ENCODE data around the gene UGCG. TPM values are rescaled to one million over a fixed set of nuclear protein-coding genes. Genes with fewer than 3 reads are reported as not detected.
"Not testable (repeated sequence)": the region's sequence is repeated elsewhere in the genome, so short reads cannot be mapped to it uniquely, and the experiment has no call there.

Gene UGCG
- polyA plus RNA-seq, 4 donors: 11.6 to 68.3 (median 20.4) TPM

GRCh38 chr9:111896942-111897600, 457 bp downstream of the UGCG start:
- peaks cover 0 to 8% (median 0%) of the 10 kb centered on the region in 3 donors for H3K36me3 ChIP-seq (ENCODE audit: control insufficient read depth in 3 of 3, insufficient read depth in 2 of 3, low read depth in 1 of 3, low read length in 3 of 3)
- DNase-seq: no peak
- peaks cover 1 to 8% (median 6%) of the 10 kb centered on the region in 3 donors for H3K4me1 ChIP-seq (ENCODE audit: control insufficient read depth in 3 of 3, insufficient read depth in 2 of 3, low read depth in 1 of 3, low read length in 2 of 3)
- WGBS, 3 donors: 1 to 2% (median 1%) methylated on average over 29 to 68 of the region's 68 CpGs
- no peaks in the 10 kb centered on the region for H3K9me3 ChIP-seq (ENCODE audit: control insufficient read depth in 2 of 2, insufficient read depth in 1 of 2, low read depth in 1 of 2, low read length in 1 of 2)
- peak overlapping the region; percentile 98 to 99 (median 98) for H3K4me3 ChIP-seq (ENCODE audit: low read depth in 1 of 3, low read length in 3 of 3)
- peak overlapping the region; percentile 90 to 98 (median 97) for H3K27ac ChIP-seq (ENCODE audit: low read depth in 1 of 3, low read length in 2 of 3)
- no peaks in the 10 kb centered on the region for H3K27me3 ChIP-seq (ENCODE audit: control insufficient read depth in 3 of 3, insufficient read depth in 3 of 3, low read length in 3 of 3)
- FAIRE-seq: no peak

DNA sequence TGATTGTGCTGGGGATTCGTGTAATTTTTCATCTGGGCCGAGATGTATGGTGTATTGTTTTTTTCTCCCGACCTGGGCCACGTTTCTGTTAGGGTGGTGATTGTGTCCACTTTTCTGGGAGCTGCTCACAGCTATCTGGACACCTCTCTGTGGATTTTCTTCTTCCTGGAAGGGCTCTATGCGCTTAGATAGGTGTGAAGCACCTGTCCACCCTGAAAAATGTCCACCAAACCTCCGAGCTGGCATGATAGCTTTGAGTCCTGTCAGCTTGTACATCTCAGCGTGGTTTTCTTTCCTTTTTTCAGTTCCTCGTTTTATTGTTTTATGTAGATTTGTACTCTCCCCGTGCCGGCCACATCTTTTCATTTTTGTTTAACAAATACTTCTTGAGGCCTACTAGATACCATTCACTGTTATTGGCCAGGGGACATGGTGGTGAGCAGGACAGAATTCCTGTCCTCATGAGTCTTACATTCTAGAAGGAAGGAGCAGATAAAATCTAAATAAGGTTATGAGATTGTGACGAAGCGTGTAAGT, 1.1 kb downstream of the UGCG start:
- 1 to 6% (median 6%) methylated on average over 12 of the region's 12 CpGs for WGBS, 3 donors
- Histone ChIP-seq H3K9me3 (ENCODE audit: control insufficient read depth in 2 of 2, insufficient read depth in 1 of 2, low read depth in 1 of 2, low read length in 1 of 2) (no peaks in the 10 kb centered on the region), H3K4me1 (ENCODE audit: control insufficient read depth in 3 of 3, insufficient read depth in 2 of 3, low read depth in 1 of 3, low read length in 2 of 3) (peaks cover 1 to 12% (median 5%) of the 10 kb centered on the region in 3 donors), H3K36me3 (ENCODE audit: control insufficient read depth in 3 of 3, insufficient read depth in 2 of 3, low read depth in 1 of 3, low read length in 3 of 3) (peaks cover 0 to 8% (median 0%) of the 10 kb centered on the region in 3 donors), H3K4me3 (ENCODE audit: low read depth in 1 of 3, low read length in 3 of 3) (peak overlapping the region; percentile 98 to 99 (median 98)), H3K27ac (ENCODE audit: low read depth in 1 of 3, low read length in 2 of 3) (peak overlapping the region; percentile 90 to 98 (median 97)), H3K27me3 (ENCODE audit: control insufficient read depth in 3 of 3, insufficient read depth in 3 of 3, low read length in 3 of 3) (no peaks in the 10 kb centered on the region)
- FAIRE-seq (no peak), DNase-seq (peak; percentile 40 to 69)

DNA sequence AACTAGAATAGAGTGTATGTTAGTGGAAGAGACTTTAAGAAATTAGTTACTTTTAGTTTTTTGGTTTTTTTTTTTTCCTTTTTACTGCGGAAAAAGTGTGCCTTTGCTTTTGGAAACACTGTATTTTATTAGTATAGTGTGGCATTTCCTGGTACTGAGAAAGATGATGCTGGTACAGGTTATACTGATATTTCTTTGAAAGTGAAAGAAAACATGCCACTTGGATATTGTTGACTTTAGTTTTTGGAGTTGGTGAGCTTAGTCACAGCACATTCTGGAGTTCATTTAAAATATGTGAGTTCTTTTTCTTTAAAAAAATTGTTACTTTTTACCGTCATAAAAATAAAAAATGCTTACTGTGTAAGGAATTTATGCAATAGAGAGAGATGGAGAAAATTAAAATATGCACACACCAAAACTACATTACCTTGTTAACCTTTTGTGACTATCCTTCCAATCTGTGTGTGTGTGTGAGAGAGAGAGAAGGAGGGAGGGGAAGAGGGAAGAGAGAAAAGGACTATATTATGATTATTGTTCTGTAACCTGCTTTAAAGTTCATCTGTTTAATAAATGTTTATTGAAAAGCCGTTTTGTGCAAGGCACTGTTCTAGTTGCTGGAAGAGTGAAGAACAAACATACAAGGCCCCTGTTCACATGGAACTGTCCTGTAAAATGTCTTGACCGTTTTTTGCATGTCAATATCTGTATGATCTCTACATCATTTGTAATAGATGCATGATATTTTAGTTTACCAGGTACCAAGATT, 1.9 kb downstream of the UGCG start:
- FAIRE-seq: no peak
- peaks cover 3 to 16% (median 11%) of the 10 kb centered on the region in 3 donors for H3K4me1 ChIP-seq (ENCODE audit: control insufficient read depth in 3 of 3, insufficient read depth in 2 of 3, low read depth in 1 of 3, low read length in 2 of 3)
- peak overlapping the region in 2 of 3 donors; percentile 42 to 98 for H3K27ac ChIP-seq (ENCODE audit: low read depth in 1 of 3, low read length in 2 of 3)
- peak in 1 of 2 donors; percentile 46 for DNase-seq
- peak overlapping the region in 2 of 3 donors; percentile 98 to 99 for H3K4me3 ChIP-seq (ENCODE audit: low read depth in 1 of 3, low read length in 3 of 3)
- no peaks in the 10 kb centered on the region for H3K27me3 ChIP-seq (ENCODE audit: control insufficient read depth in 3 of 3, insufficient read depth in 3 of 3, low read length in 3 of 3)
- 11 to 20% (median 18%) methylated on average over 4 of the region's 4 CpGs for WGBS, 3 donors
- H3K9me3 ChIP-seq (ENCODE audit: control insufficient read depth in 2 of 2, insufficient read depth in 1 of 2, low read depth in 1 of 2, low read length in 1 of 2): no peaks in the 10 kb centered on the region
- H3K36me3 ChIP-seq (ENCODE audit: control insufficient read depth in 3 of 3, insufficient read depth in 2 of 3, low read depth in 1 of 3, low read length in 3 of 3): peaks cover 0 to 8% (median 0%) of the 10 kb centered on the region in 3 donors

GRCh38 chr9:111900151-111900857, 3.7 kb downstream of the UGCG start:
- WGBS, 3 donors: 68 to 71% (median 69%) methylated on average over 6 of the region's 6 CpGs
- no peak for FAIRE-seq
- no peaks in the 10 kb centered on the region for H3K9me3 ChIP-seq (ENCODE audit: control insufficient read depth in 2 of 2, insufficient read depth in 1 of 2, low read depth in 1 of 2, low read length in 1 of 2)
- H3K4me3 ChIP-seq (ENCODE audit: low read depth in 1 of 3, low read length in 3 of 3): peak overlapping the region; percentile 5 to 18 (median 16)
- H3K27me3 ChIP-seq (ENCODE audit: control insufficient read depth in 3 of 3, insufficient read depth in 3 of 3, low read length in 3 of 3): no peaks in the 10 kb centered on the region
- no peak for DNase-seq
- H3K27ac ChIP-seq (ENCODE audit: low read depth in 1 of 3, low read length in 2 of 3): peak overlapping the region in 2 of 3 donors; percentile 24 to 98
- peaks cover 10 to 22% (median 17%) of the 10 kb centered on the region in 3 donors for H3K4me1 ChIP-seq (ENCODE audit: control insufficient read depth in 3 of 3, insufficient read depth in 2 of 3, low read depth in 1 of 3, low read length in 2 of 3)
- peaks cover 0 to 8% (median 0%) of the 10 kb centered on the region in 3 donors for H3K36me3 ChIP-seq (ENCODE audit: control insufficient read depth in 3 of 3, insufficient read depth in 2 of 3, low read depth in 1 of 3, low read length in 3 of 3)

GRCh38 chr9:111900858-111901612, 4.4 kb downstream of the UGCG start:
- H3K27ac ChIP-seq (ENCODE audit: low read depth in 1 of 3, low read length in 2 of 3): peak overlapping the region in 2 of 3 donors; percentile 33 to 98

GRCh38 chr9:111902391-111903139, 6.0 kb downstream of the UGCG start:
- H3K27me3 ChIP-seq (ENCODE audit: control insufficient read depth in 3 of 3, insufficient read depth in 3 of 3, low read length in 3 of 3): no peaks in the 10 kb centered on the region
- peak overlapping the region in 2 of 3 donors; percentile 65 to 98 for H3K27ac ChIP-seq (ENCODE audit: low read depth in 1 of 3, low read length in 2 of 3)
- WGBS, 3 donors: 45 to 73% (median 48%) methylated on average over 8 of the region's 8 CpGs
- peaks cover 0 to 14% (median 0%) of the 10 kb centered on the region in 3 donors for H3K36me3 ChIP-seq (ENCODE audit: control insufficient read depth in 3 of 3, insufficient read depth in 2 of 3, low read depth in 1 of 3, low read length in 3 of 3)
- H3K9me3 ChIP-seq (ENCODE audit: control insufficient read depth in 2 of 2, insufficient read depth in 1 of 2, low read depth in 1 of 2, low read length in 1 of 2): no peaks in the 10 kb centered on the region
- no peak for FAIRE-seq
- H3K4me1 ChIP-seq (ENCODE audit: control insufficient read depth in 3 of 3, insufficient read depth in 2 of 3, low read depth in 1 of 3, low read length in 2 of 3): peaks cover 14 to 22% (median 17%) of the 10 kb centered on the region in 3 donors
- no peak overlapping the region for H3K4me3 ChIP-seq (ENCODE audit: low read depth in 1 of 3, low read length in 3 of 3)
- DNase-seq: peak; percentile 75 to 81

More at GRCh38 chr9:111900858-111901612, 4.4 kb downstream of the UGCG start:
- Histone ChIP-seq H3K36me3 (ENCODE audit: control insufficient read depth in 3 of 3, insufficient read depth in 2 of 3, low read depth in 1 of 3, low read length in 3 of 3) (peaks cover 0 to 8% (median 0%) of the 10 kb centered on the region in 3 donors), H3K27me3 (ENCODE audit: control insufficient read depth in 3 of 3, insufficient read depth in 3 of 3, low read length in 3 of 3) (no peaks in the 10 kb centered on the region), H3K9me3 (ENCODE audit: control insufficient read depth in 2 of 2, insufficient read depth in 1 of 2, low read depth in 1 of 2, low read length in 1 of 2) (no peaks in the 10 kb centered on the region), H3K4me1 (ENCODE audit: control insufficient read depth in 3 of 3, insufficient read depth in 2 of 3, low read depth in 1 of 3, low read length in 2 of 3) (peaks cover 10 to 22% (median 17%) of the 10 kb centered on the region in 3 donors), H3K4me3 (ENCODE audit: low read depth in 1 of 3, low read length in 3 of 3) (peak overlapping the region in 1 of 3 donors; percentile 9)
- DNase-seq (no peak), FAIRE-seq (no peak)
- 71 to 82% (median 72%) methylated on average over 15 of the region's 15 CpGs for WGBS, 3 donors

DNA sequence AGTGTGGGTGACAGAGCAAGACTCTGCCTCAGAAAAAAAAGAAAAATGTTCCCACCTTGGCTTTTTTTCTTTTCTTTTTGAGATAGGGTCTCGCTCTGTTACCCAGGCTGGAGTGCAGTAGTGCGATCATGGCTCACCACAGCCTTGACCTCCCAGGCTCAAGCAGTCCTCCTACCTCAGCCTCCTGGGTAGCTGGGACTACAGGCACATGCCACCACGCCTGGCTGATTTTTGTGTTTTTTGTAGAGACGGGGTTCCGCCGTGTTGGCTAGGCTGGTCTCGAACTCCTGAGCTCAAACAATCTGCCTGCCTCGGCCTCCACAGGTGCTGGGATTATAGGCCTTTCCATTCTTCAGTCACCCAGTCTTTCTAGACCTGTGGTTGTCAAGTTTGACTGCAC, 6.9 kb downstream of the UGCG start:
- Histone ChIP-seq H3K27ac (ENCODE audit: low read depth in 1 of 3, low read length in 2 of 3) (peak overlapping the region in 1 of 3 donors; percentile 98), H3K36me3 (ENCODE audit: control insufficient read depth in 3 of 3, insufficient read depth in 2 of 3, low read depth in 1 of 3, low read length in 3 of 3) (peaks cover 0 to 14% (median 0%) of the 10 kb centered on the region in 3 donors), H3K4me1 (ENCODE audit: control insufficient read depth in 3 of 3, insufficient read depth in 2 of 3, low read depth in 1 of 3, low read length in 2 of 3) (peaks cover 16 to 26% (median 21%) of the 10 kb centered on the region in 3 donors)
- H3K9me3 ChIP-seq (ENCODE audit: control insufficient read depth in 2 of 2, insufficient read depth in 1 of 2, low read depth in 1 of 2, low read length in 1 of 2); H3K4me3 ChIP-seq (ENCODE audit: low read depth in 1 of 3, low read length in 3 of 3); H3K27me3 ChIP-seq (ENCODE audit: control insufficient read depth in 3 of 3, insufficient read depth in 3 of 3, low read length in 3 of 3); DNase-seq; FAIRE-seq: not testable (repeated sequence)
- 94 to 98% (median 94%) methylated on average over 8 of the region's 8 CpGs for WGBS, 3 donors

All from small intestine (tissue), 7 donors.